Upper lobe of left lung (tissue), 6 donors: ENCODE measurements around the gene KIAA0825. TPM values are rescaled to one million over a fixed set of nuclear protein-coding genes. Genes with fewer than 3 reads are reported as not detected.

Experiments
- ATAC-seq, 2 donors: fragments of 200-7000 bp; cut with Tn5 transposase; one replicate each; pipeline ENCODE4 v1.9.1; 2022; ENCODE audit warnings: mild to moderate bottlenecking in 2 of 2, moderate library complexity in 2 of 2; ENCODE audit not compliant: low FRiP score in 2 of 2
- DNase-seq, 2 donors: peaks; one replicate each; pipeline ENCODE4 v3.0.0-alpha.2; 2019 to 2020
- H3K27ac ChIP-seq, 4 donors: fragments of 200-600 bp; sonication (generic); one replicate each; pipeline ENCODE4 v1.5.1; 2016 to 2019
- H3K27me3 ChIP-seq, 4 donors: fragments of 200-600 bp; sonication (generic); one replicate each; pipeline ENCODE4 v1.5.1; 2017 to 2019
- H3K36me3 ChIP-seq, 4 donors: fragments of 200-600 bp; sonication (generic); one replicate each; pipeline ENCODE4 v1.5.1; 2016 to 2019
- H3K4me1 ChIP-seq, 4 donors: fragments of 200-600 bp; sonication (generic); one replicate each; pipeline ENCODE4 v1.5.1; 2018 to 2019
- H3K4me3 ChIP-seq, 4 donors: fragments of 200-600 bp; sonication (generic); one replicate each; pipeline ENCODE4 v1.5.1; 2017 to 2019; ENCODE audit warnings: mild to moderate bottlenecking in 2 of 4, moderate library complexity in 1 of 4
- H3K9me3 ChIP-seq, 4 donors: fragments of 200-600 bp; sonication (generic); one replicate each; pipeline ENCODE4 v1.5.1; 2018 to 2019
- EP300 ChIP-seq, 4 donors: sonication (generic); formaldehyde crosslinking; IDR thresholded peaks; one replicate each; pipeline ENCODE4 v1.5.1; 2017; ENCODE audit warnings: antibody characterized with exemption in 4 of 4, control low read depth in 2 of 4
- POLR2A ChIP-seq, 4 donors: fragments of 450-650 bp; IDR thresholded peaks; one replicate each; pipeline ENCODE4 v1.5.1; 2016 to 2017; ENCODE audit warnings: antibody characterized with exemption in 4 of 4, mild to moderate bottlenecking in 2 of 4
- POLR2AphosphoS5 ChIP-seq, 2 donors: sonication (generic); formaldehyde crosslinking; IDR thresholded peaks; one replicate each; pipeline ENCODE4 v1.5.1; 2017; ENCODE audit warnings: antibody characterized with exemption in 2 of 2
- WGBS, 2 donors: methylation state at CpG; one replicate each; pipeline ENCODE4 v1.1.5; 2017 to 2018; 5-methylcytosine and 5-hydroxymethylcytosine counted together
- total RNA-seq, 6 donors: library from RNA; depleted of rRNA in 4 of 6; stranded (reverse); fragments of >200 nt in 4 of 6; gene quantifications; one replicate each; pipeline versions ENCODE4 v1.1.0 to v1.2.1, GENCODE V29; 2016 to 2021
- TF ChIP-seq, protein P1 (sequence below), 6 experiments: fragments of 450-650 bp in 4 of 6; fragments of 200-600 bp in 2 of 6; sonication (generic) in 2 of 6; IDR thresholded peaks; one replicate each; pipeline ENCODE4 v1.5.1; 2016 to 2019; ENCODE audit warnings: antibody characterized with exemption in 6 of 6
- donor health status: DM: no; HTN: no; CAD: no; lungs with moderate emphysema.
- donor health status: DM: no; HTN: yes; CAD: no; lungs with severe emphysema.

The KIAA0825 gene
- total RNA-seq, 6 donors from 2014 or later, result 3.8 to 19.1 (median 6.6) TPM

DNA sequence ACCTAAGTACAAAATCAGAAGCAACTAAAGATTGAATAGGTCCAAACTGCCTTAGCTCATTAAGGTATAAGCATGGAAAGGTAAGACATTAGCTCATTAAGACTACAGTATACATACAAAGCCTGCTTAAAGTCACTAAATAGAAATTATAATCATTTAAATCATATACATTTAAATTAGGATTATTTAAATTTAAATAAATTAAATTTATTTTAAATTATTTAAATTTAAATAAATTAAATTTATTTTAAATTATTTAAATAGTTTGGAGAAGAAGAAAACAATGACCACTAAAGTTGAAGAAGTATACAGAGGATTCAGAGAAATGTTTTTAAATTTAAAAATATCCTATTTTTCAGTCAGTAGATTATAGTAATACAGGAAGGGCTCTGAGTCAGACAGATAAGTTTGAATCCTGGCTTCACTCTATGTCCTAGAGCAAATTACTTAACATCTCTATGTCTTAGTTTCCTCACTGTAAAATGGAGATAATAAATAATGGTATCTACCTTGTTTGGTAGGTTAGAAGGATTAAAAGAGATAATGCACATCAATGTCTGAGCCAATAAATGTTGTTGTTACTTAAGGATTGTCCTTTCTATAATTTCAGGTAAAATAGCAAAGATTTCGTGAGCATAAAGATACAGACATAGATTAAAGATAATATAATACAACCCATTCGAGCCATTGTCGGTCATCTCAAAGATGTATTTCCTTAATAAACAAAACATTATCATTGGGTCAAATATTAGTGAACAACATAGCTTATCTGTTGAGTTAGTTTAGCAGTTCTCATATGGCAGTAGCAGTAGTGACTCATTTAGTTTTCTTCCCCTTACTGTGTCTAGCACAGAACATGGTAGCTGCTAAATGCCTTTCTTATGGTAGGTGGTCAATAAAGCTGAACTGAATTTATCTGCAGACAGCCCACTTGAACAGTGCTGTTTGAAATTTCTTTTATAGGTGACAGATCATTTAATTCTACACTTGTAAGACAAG, 100.6 kb downstream of the KIAA0825 start:
- DNase-seq (no peak), ATAC-seq (no peak)
- Histone ChIP-seq H3K9me3 (no peaks in the 10 kb centered on the region), H3K27me3 (no peaks in the 10 kb centered on the region), H3K4me3 (no peak overlapping the region), H3K27ac (no peak overlapping the region), H3K4me1 (no peaks in the 10 kb centered on the region), H3K36me3 (no peaks in the 10 kb centered on the region)
- TF ChIP-seq POLR2A (IDR thresholded peaks at IDR 0.05) (no peak), POLR2AphosphoS5 (IDR thresholded peaks at IDR 0.05) (no peak), EP300 (IDR thresholded peaks at IDR 0.05) (no peak)
- TF ChIP-seq, protein P1, sequence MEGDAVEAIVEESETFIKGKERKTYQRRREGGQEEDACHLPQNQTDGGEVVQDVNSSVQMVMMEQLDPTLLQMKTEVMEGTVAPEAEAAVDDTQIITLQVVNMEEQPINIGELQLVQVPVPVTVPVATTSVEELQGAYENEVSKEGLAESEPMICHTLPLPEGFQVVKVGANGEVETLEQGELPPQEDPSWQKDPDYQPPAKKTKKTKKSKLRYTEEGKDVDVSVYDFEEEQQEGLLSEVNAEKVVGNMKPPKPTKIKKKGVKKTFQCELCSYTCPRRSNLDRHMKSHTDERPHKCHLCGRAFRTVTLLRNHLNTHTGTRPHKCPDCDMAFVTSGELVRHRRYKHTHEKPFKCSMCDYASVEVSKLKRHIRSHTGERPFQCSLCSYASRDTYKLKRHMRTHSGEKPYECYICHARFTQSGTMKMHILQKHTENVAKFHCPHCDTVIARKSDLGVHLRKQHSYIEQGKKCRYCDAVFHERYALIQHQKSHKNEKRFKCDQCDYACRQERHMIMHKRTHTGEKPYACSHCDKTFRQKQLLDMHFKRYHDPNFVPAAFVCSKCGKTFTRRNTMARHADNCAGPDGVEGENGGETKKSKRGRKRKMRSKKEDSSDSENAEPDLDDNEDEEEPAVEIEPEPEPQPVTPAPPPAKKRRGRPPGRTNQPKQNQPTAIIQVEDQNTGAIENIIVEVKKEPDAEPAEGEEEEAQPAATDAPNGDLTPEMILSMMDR (IDR thresholded peaks at IDR 0.05), result no peak
- whole genome bisulfite sequencing, 2 donors, result 93 to 98% methylated on average over 3 of the region's 3 CpGs

DNA sequence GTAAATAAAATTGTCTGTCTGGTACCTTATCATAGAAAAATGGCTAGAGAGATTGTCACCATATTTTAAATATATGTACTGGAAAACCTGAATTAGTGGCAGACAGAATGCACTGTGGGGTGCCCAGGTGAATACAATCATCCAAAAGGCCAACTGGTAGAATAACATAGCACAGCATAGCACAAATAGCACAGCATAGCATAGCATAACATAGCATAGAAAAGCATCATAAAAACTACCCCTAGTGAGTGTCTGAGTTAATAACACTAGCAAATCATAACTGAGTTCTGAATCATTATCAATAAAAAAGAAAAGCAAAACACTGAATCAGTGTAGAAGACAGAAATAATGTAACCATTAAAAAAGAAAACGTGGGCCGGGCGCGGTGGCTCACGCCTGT, 102.3 kb downstream of the KIAA0825 start:
- H3K36me3 ChIP-seq, result no peaks in the 10 kb centered on the region
- no peaks in the 10 kb centered on the region for H3K27me3 ChIP-seq
- WGBS, 2 donors, result 99 to 100% methylated on average over 5 of the region's 5 CpGs
- ATAC-seq, result no peak
- H3K4me1 ChIP-seq, result no peaks in the 10 kb centered on the region
- H3K4me3 ChIP-seq, result no peak overlapping the region
- TF ChIP-seq EP300 (IDR thresholded peaks at IDR 0.05) (no peak), POLR2A (IDR thresholded peaks at IDR 0.05) (no peak), POLR2AphosphoS5 (IDR thresholded peaks at IDR 0.05) (no peak)
- TF ChIP-seq, protein P1 (IDR thresholded peaks at IDR 0.05), result no peak
- peak in 1 of 2 donors; percentile 24 for DNase-seq
- H3K27ac ChIP-seq, result no peak overlapping the region
- no peaks in the 10 kb centered on the region for H3K9me3 ChIP-seq

DNA sequence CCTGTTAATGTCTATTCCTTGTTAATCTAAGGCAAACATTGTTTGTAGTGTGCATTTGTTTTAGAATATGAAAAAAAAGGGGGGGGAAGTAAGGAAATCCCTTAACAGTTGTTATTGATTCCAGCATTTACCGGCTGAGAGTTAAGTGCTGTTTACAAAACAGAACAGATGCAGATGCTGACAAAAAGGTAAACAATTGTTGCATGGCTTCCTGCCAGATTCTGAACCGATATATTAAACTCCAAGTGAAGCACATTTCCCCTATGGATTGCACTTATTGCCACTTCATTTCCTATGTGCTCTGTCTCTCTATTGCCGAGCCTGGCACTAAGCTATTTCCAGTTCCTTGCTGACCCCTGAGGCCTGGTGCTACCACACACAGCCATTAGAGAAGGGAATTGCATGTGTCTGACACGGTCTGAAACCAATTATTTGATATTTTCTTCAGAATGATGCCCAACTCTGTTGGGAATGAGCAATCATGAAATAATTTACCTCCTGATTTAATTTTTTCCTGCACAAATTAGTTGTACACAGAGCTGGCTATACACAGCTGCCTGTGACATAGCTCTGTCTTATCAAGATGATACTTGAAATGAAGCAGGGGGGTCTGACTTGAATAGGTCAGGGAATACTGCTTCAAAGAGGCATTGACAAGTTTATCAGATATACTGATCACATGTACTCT, 109.8 kb downstream of the KIAA0825 start:
- Histone ChIP-seq H3K4me1 (no peaks in the 10 kb centered on the region), H3K9me3 (no peaks in the 10 kb centered on the region), H3K36me3 (no peaks in the 10 kb centered on the region), H3K27me3 (no peaks in the 10 kb centered on the region), H3K27ac (no peak overlapping the region), H3K4me3 (no peak overlapping the region)
- TF ChIP-seq POLR2A (IDR thresholded peaks at IDR 0.05) (no peak), POLR2AphosphoS5 (IDR thresholded peaks at IDR 0.05) (no peak), EP300 (IDR thresholded peaks at IDR 0.05) (no peak)
- TF ChIP-seq, protein P1 (IDR thresholded peaks at IDR 0.05), result no peak
- 36 to 42% methylated on average over 4 of the region's 4 CpGs for WGBS, 2 donors
- DNase-seq, result no peak
- ATAC-seq, result no peak

DNA sequence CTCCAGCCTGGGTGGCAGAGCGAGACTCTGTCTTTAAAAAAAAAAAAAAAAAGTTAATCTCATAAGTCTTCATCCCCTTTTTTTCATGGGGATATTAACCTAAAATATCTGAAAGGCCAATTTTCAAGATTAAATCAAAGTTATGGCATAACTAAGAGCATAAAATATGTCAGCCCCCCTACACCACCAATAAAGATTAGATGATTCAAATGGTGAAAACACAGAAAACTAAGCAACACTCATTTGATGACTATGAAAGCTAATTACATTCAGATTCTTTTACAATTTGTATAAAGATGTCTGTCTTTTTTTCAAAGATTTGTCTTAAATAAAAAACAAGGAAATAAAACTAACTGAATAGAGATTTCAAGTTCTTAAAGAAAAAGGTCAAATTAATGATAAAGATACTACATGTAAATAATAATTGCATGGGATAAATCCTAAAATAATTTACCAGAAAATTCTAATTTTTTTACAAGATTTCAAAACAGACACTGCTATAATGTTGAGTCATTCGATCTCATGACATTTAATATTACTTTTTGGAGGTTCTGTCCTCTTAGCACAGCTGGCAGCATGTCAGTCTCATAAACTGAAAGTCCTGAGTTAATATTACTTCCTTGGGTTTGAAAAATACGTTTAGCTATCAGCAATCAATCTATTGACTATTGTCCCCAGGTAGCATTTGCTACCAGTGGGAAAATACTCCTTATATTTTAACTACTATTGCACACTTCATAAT, 112.9 kb downstream of the KIAA0825 start:
- no peaks in the 10 kb centered on the region for H3K4me1 ChIP-seq
- H3K4me3 ChIP-seq, result no peak overlapping the region
- no peak overlapping the region for H3K27ac ChIP-seq
- TF ChIP-seq POLR2A (IDR thresholded peaks at IDR 0.05), result no peak
- TF ChIP-seq POLR2AphosphoS5 (IDR thresholded peaks at IDR 0.05), result no peak
- TF ChIP-seq, protein P1 (IDR thresholded peaks at IDR 0.05), result no peak
- no peak for TF ChIP-seq EP300 (IDR thresholded peaks at IDR 0.05)
- ATAC-seq (no peak), DNase-seq (no peak)
- no peaks in the 10 kb centered on the region for H3K36me3 ChIP-seq
- H3K27me3 ChIP-seq, result no peaks in the 10 kb centered on the region
- 77 to 83% methylated on average over 3 of the region's 3 CpGs for WGBS, 2 donors
- no peaks in the 10 kb centered on the region for H3K9me3 ChIP-seq
